HG02970 (cell line): ENCODE measurements around the gene DEFB132.
"Not testable (repeated sequence)": the region's sequence is repeated elsewhere in the genome, so short reads cannot be mapped to it uniquely, and the experiment has no call there.

Source experiments
- ATAC-seq: cut with Tn5 transposase; IDR thresholded peaks from one replicate; pipeline ENCODE4 v1.9.1; 2021; ENCODE audit warnings: mild to moderate bottlenecking, moderate library complexity, moderate number of reproducible peaks; ENCODE audit not compliant: unreplicated experiment, low FRiP score

DEFB132 gene, protein sequence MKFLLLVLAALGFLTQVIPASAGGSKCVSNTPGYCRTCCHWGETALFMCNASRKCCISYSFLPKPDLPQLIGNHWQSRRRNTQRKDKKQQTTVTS

DNA sequence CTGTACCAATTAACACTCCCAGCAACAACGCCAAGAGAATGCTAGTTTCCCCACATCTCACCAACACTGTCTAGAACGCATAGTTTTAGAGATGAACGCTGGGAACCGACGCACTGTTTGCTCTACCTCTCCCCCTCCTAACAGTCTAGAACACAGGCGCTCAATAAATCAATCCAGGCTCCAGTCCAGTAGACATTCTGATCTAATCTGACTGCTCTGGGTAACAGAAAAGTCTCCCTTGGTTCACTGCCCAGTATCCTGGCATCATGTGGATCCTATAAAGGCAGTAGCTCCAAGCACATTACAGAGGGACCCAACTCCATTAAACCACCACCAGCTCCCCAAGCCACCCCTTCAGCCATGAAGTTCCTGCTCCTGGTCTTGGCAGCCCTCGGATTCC lies at the start of gene DEFB132:
Gene DEFB132 (plus strand): TSS at position 306 of the 400 bp plus-strand sequence. CDS start 55 bp downstream, at position 361.
- no peak for ATAC-seq

DNA sequence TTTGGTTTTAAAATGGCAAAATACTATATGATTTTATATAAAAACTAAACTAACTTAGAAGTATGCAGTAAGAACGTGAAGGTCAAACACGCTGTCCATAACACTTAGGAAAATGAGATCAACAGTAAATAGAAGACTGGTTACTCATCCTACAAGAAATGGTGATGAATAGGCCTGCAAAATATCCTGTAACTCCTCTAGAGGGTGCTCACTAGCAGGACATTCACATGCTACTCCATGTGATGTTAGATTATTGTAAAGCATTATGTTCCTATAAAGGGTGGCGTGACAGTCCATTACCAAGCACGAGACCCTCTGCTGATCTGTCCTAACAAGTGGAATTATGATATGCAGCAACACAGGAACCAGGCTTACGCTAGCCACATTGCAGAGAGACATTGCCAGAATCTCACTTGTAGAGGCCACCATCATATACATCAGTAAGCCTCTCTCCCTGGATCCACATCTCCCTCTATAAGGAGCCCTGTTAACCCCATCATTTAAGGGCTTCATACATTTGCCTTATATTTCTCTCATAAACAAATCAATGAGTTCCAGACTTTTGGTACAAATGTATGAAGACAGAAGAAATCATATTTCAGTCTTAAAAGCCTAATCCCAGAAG lies 48.5 kb upstream of the DEFB132 start:
- no peak for ATAC-seq

DNA sequence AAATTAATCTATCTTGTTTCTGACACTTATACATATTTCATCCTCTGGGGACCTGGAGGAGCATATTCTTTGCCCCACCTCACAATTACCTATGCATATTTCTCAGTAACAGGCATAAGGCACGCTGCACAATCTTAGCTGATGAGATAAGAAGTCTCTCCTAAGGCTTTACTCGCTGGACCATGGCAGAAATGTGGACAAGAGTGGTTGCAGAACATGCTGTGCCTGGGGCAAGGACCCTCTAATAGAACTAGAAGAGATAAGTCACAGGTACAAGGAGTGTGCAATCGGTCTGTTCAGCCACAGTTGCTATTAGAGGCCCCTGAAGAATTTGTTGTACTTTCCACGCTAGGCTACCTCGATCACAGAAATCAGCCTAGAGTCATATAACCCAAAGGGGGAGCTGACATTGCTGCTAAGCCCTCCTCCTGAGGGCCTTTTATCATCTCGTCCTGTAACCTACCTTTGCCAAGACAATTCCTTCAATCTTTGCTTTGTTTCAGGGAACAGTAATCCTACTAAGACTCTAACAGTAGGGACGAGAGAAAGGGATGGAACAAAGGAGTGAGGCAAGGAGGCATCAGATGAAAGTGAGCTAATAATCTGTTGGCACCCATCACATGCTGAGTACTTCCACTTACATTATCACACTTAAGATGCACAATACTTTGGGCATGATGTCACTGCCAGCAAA lies 46.6 kb upstream of the DEFB132 start:
- no peak for ATAC-seq

DNA sequence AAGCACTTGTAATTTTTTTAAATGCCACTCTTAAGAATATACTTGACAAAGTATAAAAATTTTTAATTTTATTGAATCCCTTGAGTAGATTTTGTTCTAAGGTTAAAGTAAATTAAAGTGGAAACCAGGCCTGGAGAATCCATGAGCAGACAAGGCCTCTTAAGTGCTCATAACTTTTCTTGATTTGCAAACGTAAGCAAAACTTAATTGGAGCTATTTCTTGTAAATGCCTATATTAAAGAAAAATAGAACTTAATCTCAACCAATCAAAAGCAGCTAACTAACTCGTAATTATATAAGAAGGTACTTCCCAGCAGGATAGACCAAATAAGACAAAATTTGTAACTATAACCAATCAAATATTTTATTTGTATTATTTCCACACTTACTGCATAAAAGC lies 43.1 kb upstream of the DEFB132 start:
- no peak for ATAC-seq

DNA sequence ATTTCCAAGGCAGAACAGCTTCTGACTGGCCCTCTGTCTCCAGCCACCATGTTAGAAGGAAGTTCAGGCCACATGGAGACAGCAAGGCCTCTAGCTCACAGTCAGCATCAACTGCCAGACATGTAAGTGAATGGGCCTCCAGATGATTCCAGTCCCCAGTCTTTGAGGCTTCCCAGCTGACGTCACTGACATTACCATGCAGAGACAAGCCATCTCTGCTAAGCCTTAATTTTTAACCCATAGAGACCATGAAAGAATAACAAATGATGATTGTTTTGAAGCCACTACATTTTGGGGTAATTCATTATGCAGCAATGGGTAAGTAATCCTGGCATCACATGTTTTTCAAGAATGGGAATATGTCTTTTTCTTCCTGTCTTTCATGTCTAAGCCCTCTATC lies 41.7 kb upstream of the DEFB132 start:
- ATAC-seq = no peak

DNA sequence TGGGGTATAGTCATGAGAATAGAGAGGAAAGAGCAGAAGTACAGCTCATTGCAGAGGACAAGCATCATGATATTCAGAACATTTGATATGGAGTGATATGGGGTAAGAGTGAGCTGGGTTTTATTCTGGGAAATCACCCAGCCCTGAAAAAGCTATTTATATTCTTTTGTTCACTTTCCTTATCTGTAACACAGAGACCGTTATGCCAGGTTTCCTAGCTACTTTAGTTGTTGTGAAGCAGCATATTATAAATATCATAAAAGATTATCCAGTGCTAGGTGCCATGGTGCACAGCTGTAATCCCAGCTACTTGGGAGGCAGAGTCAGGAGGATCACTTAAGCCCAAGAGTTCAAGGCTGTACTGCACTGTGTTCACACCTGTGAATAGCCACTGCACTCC lies 40.3 kb upstream of the DEFB132 start:
- ATAC-seq = no peak

DNA sequence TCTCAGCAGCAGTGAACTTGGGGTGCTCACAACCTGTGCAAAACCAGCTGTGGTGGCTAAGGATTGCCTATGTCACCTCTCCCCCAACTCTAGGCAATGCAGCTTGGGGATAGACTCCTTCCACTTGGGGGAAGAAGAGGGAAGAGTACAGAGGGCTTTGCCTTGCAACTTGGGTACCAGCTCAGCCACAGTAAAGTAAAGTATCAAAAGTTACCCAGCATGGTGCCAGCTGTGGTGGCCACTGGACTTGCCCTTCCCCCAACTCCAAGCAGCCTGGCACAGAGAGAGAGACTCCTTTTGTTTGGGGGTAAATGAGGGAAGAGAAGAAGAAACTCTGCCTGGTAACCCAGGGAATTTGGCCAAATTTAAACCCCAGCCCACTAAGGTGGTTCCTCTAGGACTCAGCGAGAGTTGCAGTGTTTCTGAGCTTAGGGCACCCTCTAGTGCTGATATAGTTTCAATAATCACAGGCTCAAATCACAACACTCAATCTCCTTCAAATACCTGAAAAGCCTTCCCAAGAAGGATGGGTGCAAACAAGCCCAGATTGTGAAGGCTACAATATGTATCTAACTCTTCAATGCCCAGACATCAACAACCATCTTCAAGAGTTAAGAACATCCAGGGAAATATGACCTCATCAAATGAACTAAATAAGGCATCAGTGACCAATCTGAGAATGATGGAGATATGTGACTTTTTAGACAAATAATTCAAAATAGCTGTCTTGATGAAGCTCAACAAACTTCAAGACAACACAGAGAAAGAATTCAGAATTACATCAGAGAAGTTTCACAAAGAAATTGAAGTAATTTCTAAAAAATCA lies 38.0 kb upstream of the DEFB132 start:
- ATAC-seq = no peak

DNA sequence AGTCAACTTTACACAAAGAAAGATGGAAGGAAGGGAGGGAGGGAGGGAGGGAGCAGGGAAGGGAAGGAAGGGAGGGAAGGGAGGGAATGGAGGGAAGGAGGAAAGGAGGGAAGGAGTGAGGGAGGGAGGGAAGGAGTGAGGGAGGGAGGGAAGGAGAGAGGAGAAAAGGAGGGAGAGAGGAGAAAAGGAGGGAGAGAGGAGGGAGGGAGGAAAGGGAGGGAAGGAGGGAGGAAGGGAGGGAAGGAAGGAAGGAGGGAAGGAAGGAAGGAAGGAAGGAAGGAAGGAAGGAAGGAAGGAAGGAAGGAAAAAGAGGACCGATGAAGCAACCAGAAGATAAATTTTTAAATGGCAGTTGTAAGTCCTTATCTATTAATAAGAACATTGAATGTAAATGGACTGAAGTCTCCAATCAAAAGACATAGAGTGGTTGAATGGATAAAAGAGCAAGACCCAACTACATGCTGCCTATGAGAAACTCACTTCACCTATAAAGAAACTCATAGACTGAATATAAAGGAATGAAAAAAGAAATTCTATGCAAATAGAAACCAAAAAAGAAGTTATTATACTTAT lies 36.2 kb upstream of the DEFB132 start:
- no peak for ATAC-seq

DNA sequence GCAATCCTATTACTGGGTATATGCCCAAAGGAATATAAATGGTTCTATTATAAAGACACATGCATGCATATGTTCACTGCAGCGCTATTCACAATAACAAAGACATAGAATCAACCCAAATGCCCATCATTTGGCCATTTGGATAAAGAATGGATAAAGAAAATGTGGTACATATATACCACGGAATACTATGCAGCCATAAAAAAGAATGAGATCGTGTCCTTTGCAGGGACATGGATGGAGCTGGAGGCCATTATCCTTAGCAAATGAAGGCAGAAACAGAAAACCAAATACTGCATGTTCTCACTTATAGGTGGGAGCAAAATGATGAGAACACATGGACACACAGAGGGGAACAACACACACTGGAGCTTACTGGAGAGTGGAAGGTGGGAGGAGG lies 31.6 kb upstream of the DEFB132 start:
- not testable (repeated sequence) for ATAC-seq

DNA sequence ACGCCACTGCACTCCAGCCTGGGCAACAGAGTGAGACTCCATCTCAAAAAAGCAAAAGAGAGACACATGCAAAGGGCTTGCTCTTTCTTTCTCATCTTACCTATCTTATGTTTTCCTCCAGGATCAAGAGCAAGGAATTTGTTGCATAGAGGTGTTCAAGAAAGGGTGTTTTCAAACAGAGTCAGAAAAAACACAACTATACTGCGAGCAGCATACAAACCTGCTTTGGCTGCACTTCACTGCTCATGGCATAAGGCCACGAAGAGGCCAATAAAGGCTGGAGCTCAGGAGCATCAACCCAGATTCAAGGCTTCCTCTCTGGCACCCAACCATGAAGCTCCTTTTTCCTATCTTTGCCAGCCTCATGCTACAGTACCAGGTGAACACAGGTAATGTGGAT lies 30.6 kb upstream of the DEFB132 start, which contains the start of gene DEFB129:
Gene DEFB129 (plus strand): TSS at position 301 of the 400 bp plus-strand sequence. CDS start 31 bp downstream, at position 332.
- ATAC-seq = no peak

DNA sequence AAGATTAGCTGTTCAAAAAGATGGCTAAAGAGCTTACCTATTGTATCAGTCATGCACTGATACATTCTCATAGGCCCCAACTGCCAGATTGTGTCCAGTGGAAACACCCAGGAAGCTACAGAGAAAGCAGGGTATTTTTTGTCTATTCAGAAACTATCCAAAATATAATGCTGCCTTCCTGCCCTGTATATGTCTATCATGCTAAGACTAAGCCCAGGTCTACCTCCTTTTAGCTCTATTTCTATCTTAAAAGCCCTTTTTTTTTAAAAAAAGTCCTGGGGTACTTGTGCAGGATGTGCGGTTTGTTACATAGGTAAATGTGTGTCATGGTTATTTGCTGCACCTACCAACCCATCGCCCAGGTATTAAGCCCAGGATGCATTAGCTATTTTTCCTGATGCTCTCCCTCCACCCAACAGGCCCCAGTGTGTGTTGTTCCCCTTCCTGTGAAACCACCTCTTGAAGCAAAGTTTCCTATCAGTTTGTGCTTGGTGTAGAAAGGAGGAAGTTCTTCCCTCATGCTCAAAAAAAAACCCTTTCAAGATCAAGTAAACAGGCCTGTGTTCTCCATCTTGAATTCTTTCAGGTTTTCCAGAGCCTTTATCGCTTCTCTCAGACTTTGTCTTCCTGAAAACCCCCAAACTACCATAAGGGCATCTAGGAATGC lies 30.0 kb upstream of the DEFB132 start:
- no peak for ATAC-seq

DNA sequence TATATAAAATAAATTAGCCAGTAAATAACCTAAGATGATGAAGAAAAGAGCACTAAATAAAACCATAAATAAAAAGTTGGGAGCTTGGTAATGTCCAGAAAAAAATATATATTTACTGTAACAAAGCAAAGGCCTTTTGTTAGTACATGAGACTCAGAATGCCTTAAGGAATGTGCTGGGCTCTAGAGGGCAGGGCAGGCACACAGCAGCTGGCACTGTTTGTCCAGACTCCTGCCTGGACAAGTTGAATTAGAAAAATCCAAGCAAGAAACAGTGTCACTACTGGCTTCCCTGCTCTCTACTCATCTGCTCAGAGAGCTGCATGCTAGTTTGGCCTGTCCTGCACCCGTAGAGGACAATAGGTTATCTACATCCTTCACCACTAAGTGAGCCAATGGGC lies 21.6 kb upstream of the DEFB132 start:
- ATAC-seq = no peak

DNA sequence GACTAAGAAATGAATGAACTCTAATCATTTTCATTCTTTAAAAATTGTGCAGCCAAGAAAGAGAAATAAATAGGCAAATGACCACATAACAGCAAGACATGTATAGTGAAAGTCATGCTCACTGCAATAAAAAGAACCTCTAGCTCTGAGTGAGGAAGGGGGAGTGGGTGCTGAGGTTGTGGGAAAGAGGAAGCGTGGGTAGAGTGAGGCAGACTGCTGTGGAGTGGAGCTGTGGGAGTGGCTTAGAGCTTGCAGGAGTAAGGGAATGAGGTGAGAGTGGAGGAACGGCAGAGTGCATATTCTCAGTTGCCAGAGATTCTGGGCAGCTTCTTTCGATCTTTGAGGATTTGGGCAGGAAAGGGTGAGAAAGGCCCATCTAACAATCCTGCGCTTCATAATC lies 20.0 kb upstream of the DEFB132 start:
- ATAC-seq = no peak

DNA sequence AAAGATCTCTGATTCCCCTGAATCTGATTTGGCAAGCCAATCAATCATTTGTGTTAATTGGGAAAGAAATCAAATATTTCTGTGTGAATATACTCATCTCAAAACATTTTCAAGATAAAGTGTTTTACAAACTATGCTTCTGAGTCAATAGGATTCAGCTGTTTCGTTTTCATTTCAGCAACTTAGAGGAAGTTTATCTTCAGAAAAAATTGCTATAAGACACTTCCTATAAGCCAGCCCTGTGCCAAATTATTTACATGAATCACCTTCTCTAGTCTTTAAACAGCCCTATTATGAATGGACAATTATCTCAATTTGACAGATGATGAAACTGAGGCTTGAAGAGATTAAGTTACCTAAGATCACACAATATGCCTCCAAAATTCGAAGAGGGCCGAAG lies 19.6 kb upstream of the DEFB132 start:
- ATAC-seq = no peak

DNA sequence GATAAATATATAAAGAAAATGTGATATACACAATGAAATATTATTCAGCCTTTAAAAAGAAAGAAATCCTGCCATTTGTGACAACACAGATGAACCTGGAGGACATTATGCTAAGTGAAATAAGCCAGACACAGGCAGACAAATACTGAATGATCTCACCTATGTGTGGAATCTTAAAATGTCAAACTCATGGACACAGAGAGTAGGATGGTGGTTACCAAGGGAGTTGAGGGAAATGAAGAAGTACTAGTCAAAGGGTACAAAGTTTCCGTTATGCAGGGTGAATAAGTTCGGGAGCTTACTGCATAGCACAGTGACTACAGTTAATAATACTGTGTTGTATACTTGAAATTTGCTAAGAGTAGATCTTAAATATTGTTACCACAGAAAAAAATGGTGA lies 14.6 kb upstream of the DEFB132 start:
- no peak for ATAC-seq

DNA sequence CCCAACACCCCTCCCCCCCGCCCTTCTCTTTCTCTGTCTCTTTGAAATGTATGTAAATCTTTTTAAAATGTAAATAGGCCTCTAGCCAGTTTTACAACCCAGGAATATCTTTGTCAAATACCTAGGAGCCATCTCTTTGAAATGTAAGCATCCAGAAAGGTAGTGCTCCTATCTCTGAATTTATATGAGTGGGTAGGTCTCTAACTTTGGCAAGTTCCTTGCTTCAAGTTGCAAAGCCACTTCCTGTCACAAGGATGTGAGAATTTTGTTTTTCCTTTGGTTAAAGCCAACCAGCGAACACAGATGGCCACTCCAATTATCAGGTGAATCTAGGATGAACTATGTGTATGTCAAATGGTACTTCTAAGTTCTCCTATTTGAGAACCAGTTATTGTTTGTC lies 6.2 kb upstream of the DEFB132 start:
- ATAC-seq = no peak

DNA sequence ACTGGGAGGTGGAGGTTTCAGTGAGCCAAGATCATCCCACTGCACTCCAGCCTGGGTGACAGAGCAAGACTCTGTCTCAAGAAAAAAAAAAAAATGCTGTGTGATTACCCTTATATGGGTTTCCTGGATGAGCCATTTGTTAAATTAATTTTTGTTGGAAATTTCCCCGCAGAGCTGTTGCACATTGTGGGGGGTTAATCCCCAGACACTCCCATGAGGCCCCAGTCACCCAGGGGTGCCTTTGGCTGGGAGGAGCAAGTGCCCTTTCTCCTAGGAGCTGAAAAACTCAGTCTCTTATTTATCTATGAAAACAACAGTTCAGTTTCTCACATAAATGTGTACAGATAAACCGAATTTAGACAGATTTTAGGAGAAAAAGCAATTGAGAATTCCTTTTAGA lies 4.7 kb upstream of the DEFB132 start:
- ATAC-seq = no peak

DNA sequence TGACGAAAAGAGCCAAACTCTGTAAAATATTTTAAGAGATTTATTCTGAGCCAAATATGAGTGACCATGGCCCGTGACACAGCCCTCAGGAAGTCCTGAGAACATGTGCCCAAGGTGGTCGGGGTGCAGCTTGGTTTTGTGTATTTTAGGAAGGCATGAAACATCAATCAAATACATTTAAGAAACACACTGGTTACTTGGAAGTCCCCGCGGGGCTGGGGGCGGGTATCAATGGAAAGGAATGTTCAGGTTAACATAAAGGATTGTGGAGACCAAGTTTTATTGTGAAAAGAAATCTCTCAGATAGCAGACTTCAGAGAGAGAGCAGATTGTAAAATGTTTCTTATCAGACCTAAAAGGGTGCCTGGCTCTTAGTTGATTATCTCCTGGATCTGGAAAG lies 4.1 kb upstream of the DEFB132 start:
- ATAC-seq = not testable (repeated sequence)

DNA sequence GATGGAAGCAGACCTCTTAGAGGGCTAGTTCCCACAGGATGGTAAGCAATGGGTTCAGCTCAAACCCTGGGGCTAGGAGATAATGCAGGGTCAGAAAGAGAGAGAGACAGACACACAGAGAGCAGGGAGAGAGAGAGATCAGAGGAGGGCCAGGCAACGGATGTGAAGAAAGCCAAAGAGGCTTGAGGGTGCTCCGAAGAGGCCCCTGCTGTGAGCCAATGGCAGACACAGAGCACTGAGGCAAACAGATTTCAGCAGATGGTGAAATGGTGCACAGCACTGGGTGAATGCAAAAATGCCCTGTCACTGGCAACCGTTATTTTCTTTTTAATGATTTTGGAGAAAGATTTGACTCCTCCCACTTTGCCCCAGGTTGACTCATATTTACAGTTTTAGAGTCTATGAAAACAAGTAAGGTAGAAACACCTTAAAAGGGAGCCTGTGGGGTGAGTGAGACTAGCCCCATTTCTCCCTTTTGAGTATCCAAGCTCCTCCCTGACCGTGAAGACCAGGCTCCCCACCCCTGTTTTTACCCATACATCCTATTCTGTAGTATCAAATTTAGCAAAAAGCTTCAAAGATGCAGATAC lies 840 bp downstream of the DEFB132 start:
- ATAC-seq = no peak

DNA sequence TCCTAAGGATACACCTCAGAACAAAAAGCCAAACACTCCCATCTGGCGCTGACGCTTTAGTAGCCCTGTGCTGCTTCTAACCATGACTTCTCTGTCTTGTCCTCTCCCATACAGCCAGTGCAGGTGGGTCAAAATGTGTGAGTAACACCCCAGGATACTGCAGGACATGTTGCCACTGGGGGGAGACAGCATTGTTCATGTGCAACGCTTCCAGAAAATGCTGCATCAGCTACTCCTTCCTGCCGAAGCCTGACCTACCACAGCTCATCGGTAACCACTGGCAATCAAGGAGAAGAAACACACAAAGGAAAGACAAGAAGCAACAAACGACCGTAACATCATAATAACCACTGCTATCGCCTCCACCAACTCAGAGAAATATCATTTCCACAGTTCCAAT lies 1.4 kb downstream of the DEFB132 start:
- ATAC-seq = no peak
